Stimulated activated effector memory CD8-positive, alpha-beta T cell treated with anti-CD3 and anti-CD28 coated beads, Interleukin-12 subunit alpha, Interleukin-12 subunit beta, amount 100 ng/mL, for 72 hours (primary cell): ENCODE data around the gene RNF215.

ENCODE experiments used
- ATAC-seq: fragments of 150-1000 bp; cut with Tn5 transposase; 2 replicates; pipeline ENCODE4 v1.10.0; 2021
- DNase-seq, 2 donors: peaks; one replicate each; pipeline ENCODE4 v3.0.0; 2021 to 2022; ENCODE audit warnings: low spot score in 2 of 2
- H3K27ac Mint-ChIP-seq: one replicate; pipeline ENCODE4 v1.8.0; 2022; ENCODE audit warnings: mild to moderate bottlenecking, mixed read lengths
- H3K36me3 Mint-ChIP-seq: one replicate; pipeline ENCODE4 v1.8.0; 2022; ENCODE audit warnings: mild to moderate bottlenecking, mixed read lengths
- H3K4me1 Mint-ChIP-seq: one replicate; pipeline ENCODE4 v1.8.0; 2022; ENCODE audit warnings: mixed read lengths
- H3K4me3 Mint-ChIP-seq: one replicate; pipeline ENCODE4 v1.8.0; 2022; ENCODE audit warnings: mild to moderate bottlenecking, mixed read lengths
- H3K9me3 Mint-ChIP-seq: one replicate; pipeline ENCODE4 v1.8.0; 2022; ENCODE audit warnings: mixed read lengths

RNF215 gene

GRCh38 chr22:30386960-30387827, at the start of gene RNF215:
RNF215 (minus strand) TSS chr22:30387411; CDS start chr22:30387313, 98 bp downstream.
- peak; percentile 82 for ATAC-seq
- Mint-ChIP-seq H3K9me3 (no peaks in the 10 kb centered on the region), H3K4me3 (peak within 1 kb of the TSS; percentile 71), H3K4me1 (peaks cover 25% of the 10 kb centered on the region), H3K36me3 (no peaks in the 10 kb centered on the region), H3K27ac (peak within 1 kb of the TSS; percentile 63)
- peak; percentile 92 to 93 for DNase-seq

- ATAC-seq (no peak), DNase-seq (no peak)
- Mint-ChIP-seq H3K9me3 (peaks cover 7% of the 10 kb centered on the region), H3K4me3 (peak overlapping the region; percentile 78), H3K27ac (peak overlapping the region; percentile 97), H3K36me3 (no peaks in the 10 kb centered on the region), H3K4me1 (peaks cover 23% of the 10 kb centered on the region)
Measured at GRCh38 chr22:30436196-30436595, 49.0 kb upstream of the RNF215 start.

- H3K4me3 Mint-ChIP-seq = peak overlapping the region; percentile 78
- peak overlapping the region; percentile 97 for H3K27ac Mint-ChIP-seq
- H3K9me3 Mint-ChIP-seq = peaks cover 7% of the 10 kb centered on the region
- peak; percentile 29 to 82 for DNase-seq
- ATAC-seq = peak; percentile 72
- peaks cover 2% of the 10 kb centered on the region for H3K36me3 Mint-ChIP-seq
- peaks cover 23% of the 10 kb centered on the region for H3K4me1 Mint-ChIP-seq
Measured at GRCh38 chr22:30435674-30436126, 48.5 kb upstream of the RNF215 start.

GRCh38 chr22:30434843-30435242, 47.6 kb upstream of the RNF215 start:
- peaks cover 7% of the 10 kb centered on the region for H3K9me3 Mint-ChIP-seq
- ATAC-seq (no peak), DNase-seq (no peak)
- peak overlapping the region; percentile 78 for H3K4me3 Mint-ChIP-seq
- peak overlapping the region; percentile 97 for H3K27ac Mint-ChIP-seq
- peaks cover 23% of the 10 kb centered on the region for H3K4me1 Mint-ChIP-seq
- peaks cover 10% of the 10 kb centered on the region for H3K36me3 Mint-ChIP-seq

GRCh38 chr22:30433773-30434172, 46.6 kb upstream of the RNF215 start:
- H3K27ac Mint-ChIP-seq = peak overlapping the region; percentile 97

GRCh38 chr22:30433227-30433626, 46.0 kb upstream of the RNF215 start:
- ATAC-seq = no peak
- Mint-ChIP-seq H3K4me3 (no peak overlapping the region), H3K9me3 (peaks cover 7% of the 10 kb centered on the region), H3K27ac (no peak overlapping the region), H3K36me3 (peaks cover 25% of the 10 kb centered on the region), H3K4me1 (peaks cover 23% of the 10 kb centered on the region)
- DNase-seq = no peak

More at GRCh38 chr22:30433773-30434172, 46.6 kb upstream of the RNF215 start:
- H3K4me3 Mint-ChIP-seq = no peak overlapping the region
- DNase-seq = no peak
- H3K9me3 Mint-ChIP-seq = peaks cover 7% of the 10 kb centered on the region
- peaks cover 20% of the 10 kb centered on the region for H3K36me3 Mint-ChIP-seq
- no peak for ATAC-seq
- H3K4me1 Mint-ChIP-seq = peaks cover 23% of the 10 kb centered on the region

GRCh38 chr22:30432520-30432919, 45.3 kb upstream of the RNF215 start:
- Mint-ChIP-seq H3K36me3 (peaks cover 32% of the 10 kb centered on the region), H3K4me3 (no peak overlapping the region), H3K4me1 (peaks cover 27% of the 10 kb centered on the region), H3K9me3 (peaks cover 7% of the 10 kb centered on the region), H3K27ac (no peak overlapping the region)
- DNase-seq (no peak), ATAC-seq (no peak)

GRCh38 chr22:30432096-30432495, 44.9 kb upstream of the RNF215 start:
- Mint-ChIP-seq H3K4me1 (peaks cover 31% of the 10 kb centered on the region), H3K9me3 (peaks cover 7% of the 10 kb centered on the region), H3K36me3 (peaks cover 37% of the 10 kb centered on the region), H3K27ac (no peak overlapping the region), H3K4me3 (no peak overlapping the region)
- DNase-seq (no peak), ATAC-seq (no peak)

- Mint-ChIP-seq H3K27ac (no peak overlapping the region), H3K4me1 (peaks cover 40% of the 10 kb centered on the region), H3K36me3 (peaks cover 48% of the 10 kb centered on the region), H3K4me3 (no peak overlapping the region), H3K9me3 (peaks cover 3% of the 10 kb centered on the region)
- DNase-seq = no peak
- no peak for ATAC-seq
Measured at GRCh38 chr22:30430933-30431332, 43.7 kb upstream of the RNF215 start.

- Mint-ChIP-seq H3K9me3 (no peaks in the 10 kb centered on the region), H3K4me1 (peaks cover 37% of the 10 kb centered on the region), H3K27ac (no peak overlapping the region), H3K4me3 (no peak overlapping the region), H3K36me3 (peaks cover 57% of the 10 kb centered on the region)
- DNase-seq (no peak), ATAC-seq (no peak)
Measured at GRCh38 chr22:30429887-30430286, 42.7 kb upstream of the RNF215 start.

GRCh38 chr22:30427871-30428270, 40.7 kb upstream of the RNF215 start:
- ATAC-seq (no peak), DNase-seq (no peak)
- Mint-ChIP-seq H3K4me3 (peak overlapping the region; percentile 91), H3K9me3 (no peaks in the 10 kb centered on the region), H3K27ac (peak overlapping the region; percentile 98), H3K36me3 (peaks cover 71% of the 10 kb centered on the region), H3K4me1 (peaks cover 42% of the 10 kb centered on the region)

GRCh38 chr22:30426388-30427353, 39.5 kb upstream of the RNF215 start:
- ATAC-seq = peak; percentile 61
- peaks cover 83% of the 10 kb centered on the region for H3K36me3 Mint-ChIP-seq
- peak; percentile 78 to 90 for DNase-seq
- H3K9me3 Mint-ChIP-seq = no peaks in the 10 kb centered on the region
- peak overlapping the region; percentile 98 for H3K27ac Mint-ChIP-seq
- H3K4me3 Mint-ChIP-seq = peak overlapping the region; percentile 91
- H3K4me1 Mint-ChIP-seq = peaks cover 54% of the 10 kb centered on the region

- H3K27ac Mint-ChIP-seq = peak within 1 kb of the TSS; percentile 98
- H3K9me3 Mint-ChIP-seq = no peaks in the 10 kb centered on the region
- H3K4me1 Mint-ChIP-seq = peaks cover 59% of the 10 kb centered on the region
- peaks cover 83% of the 10 kb centered on the region for H3K36me3 Mint-ChIP-seq
- ATAC-seq = no peak
- H3K4me3 Mint-ChIP-seq = peak within 1 kb of the TSS; percentile 91
- DNase-seq = peak; percentile 32 to 77
Measured at GRCh38 chr22:30425616-30426387, 38.6 kb upstream of the RNF215 start, which contains the start of gene MTFP1. MTFP1 (plus strand) TSS chr22:30425768; CDS start chr22:30425880, 112 bp downstream.

GRCh38 chr22:30425327-30425615, 38.1 kb upstream of the RNF215 start:
- H3K36me3 Mint-ChIP-seq = peaks cover 79% of the 10 kb centered on the region
- H3K27ac Mint-ChIP-seq = peak overlapping the region; percentile 98
- H3K9me3 Mint-ChIP-seq = no peaks in the 10 kb centered on the region
- H3K4me3 Mint-ChIP-seq = peak overlapping the region; percentile 91
- H3K4me1 Mint-ChIP-seq = peaks cover 64% of the 10 kb centered on the region
- ATAC-seq (no peak), DNase-seq (no peak)
